Neuronal stem cell (in vitro differentiated cells): ENCODE measurements around the gene NTF3.

Experiments
- DNase-seq: peaks from one replicate; pipeline ENCODE4 v3.0.0-alpha.2; 2013; ENCODE audit warnings: low spot score
- H2AFZ ChIP-seq: one replicate; pipeline ENCODE4 v1.6.1; 2013; ENCODE audit warnings: mild to moderate bottlenecking, low read length, inconsistent platforms
- H2AK5ac ChIP-seq: 2 replicates; pipeline ENCODE4 v1.6.1; 2013; ENCODE audit warnings: low read depth, mild to moderate bottlenecking, inconsistent platforms, low read length, moderate library complexity, mixed read lengths
- H2BK120ac ChIP-seq: 2 replicates; pipeline ENCODE4 v1.6.1; 2013; ENCODE audit warnings: low read depth, mild to moderate bottlenecking, inconsistent platforms, low read length, moderate library complexity, mixed read lengths
- H2BK12ac ChIP-seq: one replicate; pipeline ENCODE4 v1.6.1; 2013; ENCODE audit warnings: low read length, inconsistent platforms
- H2BK15ac ChIP-seq: 2 replicates; pipeline ENCODE4 v1.6.1; 2013; ENCODE audit warnings: mild to moderate bottlenecking, low read length, inconsistent platforms, mixed read lengths
- H2BK5ac ChIP-seq: one replicate; pipeline ENCODE4 v1.6.1; 2013; ENCODE audit warnings: inconsistent platforms, mild to moderate bottlenecking, low read length, moderate library complexity
- H3K14ac ChIP-seq: one replicate; pipeline ENCODE4 v1.6.1; 2013; ENCODE audit warnings: low read length, inconsistent platforms
- H3K18ac ChIP-seq: 2 replicates; pipeline ENCODE4 v1.6.1; 2013; ENCODE audit warnings: low read length, inconsistent platforms
- H3K23ac ChIP-seq: 2 replicates; pipeline ENCODE4 v1.6.1; 2013; ENCODE audit warnings: low read depth, mild to moderate bottlenecking, mixed read lengths, low read length, inconsistent platforms; ENCODE audit not compliant: poor library complexity
- H3K27ac ChIP-seq: replicated peaks from 3 replicates; pipeline ENCODE4 v1.5.1; 2013; ENCODE audit warnings: low read length, inconsistent platforms
- H3K27me3 ChIP-seq, 3 experiments: 2 replicates each; pipeline ENCODE4 v1.6.1; 2013; ENCODE audit warnings: low read length in 3 of 3, mild to moderate bottlenecking in 2 of 3, inconsistent platforms in 1 of 3, low read depth in 1 of 3, mixed read lengths in 1 of 3, moderate library complexity in 1 of 3; ENCODE audit not compliant: control insufficient read depth in 3 of 3, insufficient read depth in 3 of 3
- H3K36me3 ChIP-seq, 2 donors: replicated peaks in 1 of 2; 2 replicates each; pipeline ENCODE4 v1.6.1; 2013; ENCODE audit warnings: low read length in 2 of 2; ENCODE audit not compliant: control insufficient read depth in 2 of 2, insufficient read depth in 2 of 2
- H3K4ac ChIP-seq: 2 replicates; pipeline ENCODE4 v1.6.1; 2013; ENCODE audit warnings: inconsistent platforms, mild to moderate bottlenecking, low read length, moderate library complexity
- H3K4me1 ChIP-seq, 2 donors: 1 replicate in 1 of 2; 2 replicates in 1 of 2; pipeline ENCODE4 v1.6.1; 2013; ENCODE audit warnings: low read length in 2 of 2, low read depth in 1 of 2; ENCODE audit not compliant: control insufficient read depth in 2 of 2, insufficient read depth in 1 of 2
- H3K4me2 ChIP-seq: one replicate; pipeline ENCODE4 v1.6.1; 2013; ENCODE audit warnings: mild to moderate bottlenecking, low read length, inconsistent platforms; ENCODE audit not compliant: insufficient read depth, poor library complexity, severe bottlenecking
- H3K4me3 ChIP-seq, 2 donors: 2 replicates each; pipeline ENCODE4 v1.5.1; 2013; ENCODE audit warnings: low read length in 2 of 2, mild to moderate bottlenecking in 2 of 2, inconsistent platforms in 1 of 2, moderate library complexity in 1 of 2
- H3K79me1 ChIP-seq: one replicate; pipeline ENCODE4 v1.6.1; 2013; ENCODE audit warnings: low read depth, mild to moderate bottlenecking, inconsistent platforms, low read length, moderate library complexity
- H3K9ac ChIP-seq: one replicate; pipeline ENCODE4 v1.6.1; 2013; ENCODE audit warnings: mild to moderate bottlenecking, low read depth, low read length, inconsistent platforms; ENCODE audit not compliant: poor library complexity
- H3K9me3 ChIP-seq, 2 donors: replicated peaks in 1 of 2; 2 replicates each; pipeline versions ENCODE3 to v1.6.1; 2013; ENCODE audit warnings: low read length in 2 of 2, mild to moderate bottlenecking in 2 of 2, inconsistent platforms in 1 of 2, low read depth in 1 of 2, mixed read lengths in 1 of 2, moderate library complexity in 1 of 2; ENCODE audit not compliant: control insufficient read depth in 2 of 2, insufficient read depth in 1 of 2
- H4K8ac ChIP-seq: one replicate; pipeline ENCODE4 v1.6.1; 2013; ENCODE audit warnings: low read depth, mild to moderate bottlenecking, inconsistent platforms, low read length, moderate library complexity
- H4K91ac ChIP-seq: one replicate; pipeline ENCODE4 v1.6.1; 2013; ENCODE audit warnings: low read length, low read depth, mild to moderate bottlenecking, inconsistent platforms; ENCODE audit not compliant: poor library complexity
- WGBS, 2 donors: extraction: QIAGEN DNeasy Blood & Tissue Kit; methylation state at CpG; one replicate each; pipeline ENCODE4 v1.1.7; 2013; ENCODE audit warnings: missing lambda C conversion rate in 2 of 2, mixed read lengths in 1 of 2; ENCODE audit not compliant: insufficient read length in 2 of 2, insufficient replicate concordance in 1 of 2; ENCODE audit errors: extremely low coverage in 2 of 2; 5-methylcytosine and 5-hydroxymethylcytosine counted together

Gene NTF3

DNA sequence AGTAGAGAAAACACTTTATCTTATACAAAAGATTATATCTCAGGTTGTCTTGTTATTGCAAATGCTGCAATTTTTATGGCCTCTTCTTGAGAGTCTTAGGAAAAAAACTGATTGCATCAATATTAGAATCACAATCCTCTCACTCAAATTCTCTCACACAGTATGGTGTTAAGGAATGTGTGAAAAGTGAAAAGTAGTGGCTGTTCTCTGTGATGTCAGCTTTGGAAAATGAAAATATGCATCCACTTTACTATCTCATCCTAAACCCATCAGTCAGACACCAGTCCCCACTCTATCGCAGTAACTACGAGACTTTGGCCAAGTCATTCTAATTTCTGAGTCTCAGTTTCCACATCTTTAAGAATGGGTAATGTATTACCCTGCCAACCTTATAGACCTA lies 32.6 kb upstream of the NTF3 start:
- no peak overlapping the region for H2BK15ac ChIP-seq
- no peak overlapping the region for H2BK120ac ChIP-seq
- no peaks in the 10 kb centered on the region for H3K4me1 ChIP-seq
- H3K4me3 ChIP-seq, result no peak overlapping the region
- H3K4me2 ChIP-seq, result no peak overlapping the region
- no peak overlapping the region for H2BK12ac ChIP-seq
- H2BK5ac ChIP-seq, result no peak overlapping the region
- H3K36me3 ChIP-seq, result no peaks in the 10 kb centered on the region
- no peak overlapping the region for H3K9ac ChIP-seq
- H2AK5ac ChIP-seq, result no peak overlapping the region
- DNase-seq, result no peak
- H3K14ac ChIP-seq, result no peak overlapping the region
- H4K8ac ChIP-seq, result no peak overlapping the region
- H3K9me3 ChIP-seq, result no peaks in the 10 kb centered on the region
- H3K27me3 ChIP-seq, result peaks cover 0 to 8% (median 0%) of the 10 kb centered on the region in 3 experiments
- no peak overlapping the region for H3K27ac ChIP-seq
- H2AFZ ChIP-seq, result no peak overlapping the region
- no peaks in the 10 kb centered on the region for H3K79me1 ChIP-seq
- no peak overlapping the region for H3K23ac ChIP-seq
- H3K18ac ChIP-seq, result no peak overlapping the region
- no peak overlapping the region for H4K91ac ChIP-seq
- WGBS, 2 donors, result no CpG with 5 or more reads among the region's 2 CpGs
- H3K4ac ChIP-seq, result no peak overlapping the region

DNA sequence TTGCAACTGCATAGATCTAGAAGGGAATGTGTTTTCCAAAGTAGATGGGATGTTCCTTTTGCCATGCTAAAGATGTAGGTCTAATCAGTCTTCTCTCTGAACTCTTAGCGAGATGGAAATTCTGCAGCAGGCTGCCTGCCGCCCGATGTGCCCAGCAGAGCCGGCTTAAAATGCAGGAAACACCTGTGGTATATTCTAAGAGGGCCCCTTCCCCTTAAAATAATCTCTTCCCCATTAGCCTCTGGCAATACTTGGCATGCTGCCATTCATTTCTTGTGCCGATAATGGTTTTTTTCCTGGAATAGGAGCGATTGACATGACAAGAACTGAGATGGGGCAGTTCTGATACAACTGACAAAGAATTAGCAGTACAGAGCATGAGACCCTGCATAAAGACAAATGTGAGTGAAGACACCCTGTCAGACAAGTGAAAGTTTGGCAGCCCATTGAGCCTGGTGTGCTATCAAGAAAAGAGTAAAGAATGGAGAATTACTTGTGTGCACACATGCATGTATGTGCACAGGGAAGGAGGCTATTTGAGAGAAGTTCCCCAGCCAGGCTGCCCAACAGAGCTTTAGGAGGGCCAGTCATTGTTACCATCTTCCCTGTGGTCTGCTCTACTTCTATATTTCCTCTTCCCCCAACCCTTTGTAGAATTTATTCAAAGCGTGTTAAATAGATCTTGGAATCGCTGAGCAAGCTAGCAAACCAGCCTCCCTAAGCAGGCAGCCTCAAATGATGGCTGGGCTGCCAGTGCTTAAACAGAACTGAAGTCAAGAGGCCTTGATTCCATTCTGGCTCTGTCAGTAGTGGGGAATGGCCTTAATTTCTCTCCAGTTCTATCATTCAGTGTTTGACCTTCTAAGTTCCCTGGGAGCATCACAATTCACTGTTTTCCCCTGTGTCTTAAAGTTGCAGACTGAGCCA lies 29.6 kb upstream of the NTF3 start:
- Histone ChIP-seq H3K27ac (no peak overlapping the region), H3K27me3 (peaks cover 0 to 8% (median 0%) of the 10 kb centered on the region in 3 experiments), H2AK5ac (no peak overlapping the region), H2BK15ac (no peak overlapping the region), H3K36me3 (no peaks in the 10 kb centered on the region), H3K4me1 (peaks cover 0 to 2% of the 10 kb centered on the region in 2 donors), H3K18ac (no peak overlapping the region), H3K23ac (no peak overlapping the region), H4K8ac (no peak overlapping the region), H3K4ac (no peak overlapping the region), H3K4me2 (no peak overlapping the region), H3K9ac (no peak overlapping the region), H3K4me3 (no peak overlapping the region), H2AFZ (no peak overlapping the region), H2BK5ac (no peak overlapping the region), H2BK12ac (no peak overlapping the region), H4K91ac (no peak overlapping the region), H3K9me3 (no peaks in the 10 kb centered on the region), H3K14ac (no peak overlapping the region), H3K79me1 (no peaks in the 10 kb centered on the region), H2BK120ac (no peak overlapping the region)
- WGBS, 2 donors, result no CpG with 5 or more reads among the region's 8 CpGs
- DNase-seq, result no peak

DNA sequence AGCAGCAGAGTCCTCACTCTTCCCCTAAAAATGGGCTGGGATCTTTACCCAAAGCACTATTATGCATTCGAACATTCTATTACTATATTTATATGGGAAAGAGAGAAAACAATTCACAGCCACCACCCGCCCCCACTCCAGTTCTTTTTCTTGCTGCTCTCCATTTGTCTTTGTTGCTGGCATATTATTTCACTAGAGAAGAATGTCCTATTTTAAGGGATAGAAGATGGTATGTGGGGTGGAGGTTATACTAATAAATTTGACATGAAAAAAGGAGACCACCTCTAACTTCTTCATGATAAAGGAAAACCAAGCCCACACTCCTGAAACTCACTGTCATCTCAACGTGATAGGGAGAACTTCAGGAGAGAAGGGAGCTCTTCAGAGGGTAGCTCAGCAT lies 28.5 kb upstream of the NTF3 start:
- H3K27me3 ChIP-seq, result peaks cover 0 to 8% (median 0%) of the 10 kb centered on the region in 3 experiments
- H3K4ac ChIP-seq, result no peak overlapping the region
- no peak overlapping the region for H3K4me2 ChIP-seq
- no peak overlapping the region for H2BK5ac ChIP-seq
- DNase-seq, result no peak
- H3K9ac ChIP-seq, result no peak overlapping the region
- no peak overlapping the region for H4K8ac ChIP-seq
- H3K14ac ChIP-seq, result no peak overlapping the region
- H2BK12ac ChIP-seq, result no peak overlapping the region
- no peak overlapping the region for H2BK15ac ChIP-seq
- H2AK5ac ChIP-seq, result no peak overlapping the region
- H2AFZ ChIP-seq, result no peak overlapping the region
- H4K91ac ChIP-seq, result no peak overlapping the region
- H2BK120ac ChIP-seq, result no peak overlapping the region
- H3K4me1 ChIP-seq, result peaks cover 0 to 3% of the 10 kb centered on the region in 2 donors
- no peaks in the 10 kb centered on the region for H3K36me3 ChIP-seq
- no CpG with 5 or more reads among the region's 3 CpGs for WGBS, 2 donors
- H3K4me3 ChIP-seq, result no peak overlapping the region
- no peak overlapping the region for H3K18ac ChIP-seq
- no peaks in the 10 kb centered on the region for H3K79me1 ChIP-seq
- no peak overlapping the region for H3K23ac ChIP-seq
- H3K9me3 ChIP-seq, result no peaks in the 10 kb centered on the region
- H3K27ac ChIP-seq, result no peak overlapping the region

DNA sequence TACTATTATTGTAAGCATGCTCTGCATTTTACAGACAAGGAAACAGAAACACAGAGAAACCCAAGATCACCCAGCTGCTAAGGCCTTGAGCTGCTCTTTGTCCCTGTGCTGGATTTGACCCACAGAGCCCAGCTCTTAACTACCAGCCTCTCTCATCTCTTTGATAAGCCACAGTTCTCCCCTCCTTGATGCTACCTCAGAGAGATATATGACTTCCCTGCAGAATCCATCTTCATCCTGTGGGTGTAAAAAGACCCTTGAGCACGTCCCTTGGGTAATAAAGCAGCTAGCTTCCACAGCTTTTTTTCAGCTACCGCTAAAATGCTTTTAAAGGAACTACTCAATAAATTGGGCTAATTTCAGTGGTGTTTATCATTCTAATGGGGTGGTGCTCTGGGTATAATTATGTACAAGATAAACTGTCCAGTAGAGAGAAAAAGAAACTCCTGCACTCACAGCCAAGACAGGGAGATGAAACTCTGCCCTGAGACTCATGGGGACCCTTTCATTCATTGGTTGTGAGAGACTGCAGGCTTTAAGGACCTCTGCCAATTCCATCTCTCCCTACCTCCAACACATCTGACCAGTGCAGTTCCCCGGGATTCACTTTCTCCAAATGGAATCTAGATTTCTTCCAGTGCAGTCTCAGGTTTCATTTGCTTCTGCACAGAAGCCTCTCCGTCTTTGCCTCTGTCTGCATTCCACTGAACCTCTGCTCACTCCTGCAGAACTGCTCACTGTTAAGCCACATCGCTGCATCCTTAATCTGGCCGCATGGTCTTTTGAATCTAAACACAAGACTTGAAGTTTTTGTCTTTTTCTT lies 24.7 kb upstream of the NTF3 start:
- WGBS, 2 donors, result no CpG with 5 or more reads among the region's 6 CpGs
- peak; percentile 1 for DNase-seq
- H3K4me3 ChIP-seq, result no peak overlapping the region

More for the DNA sequence above, 24.7 kb upstream of the NTF3 start:
- no peaks in the 10 kb centered on the region for H3K79me1 ChIP-seq
- H4K8ac ChIP-seq, result no peak overlapping the region
- no peaks in the 10 kb centered on the region for H3K9me3 ChIP-seq
- no peak overlapping the region for H2BK15ac ChIP-seq
- no peak overlapping the region for H2AFZ ChIP-seq
- peaks cover 0 to 3% of the 10 kb centered on the region in 2 donors for H3K4me1 ChIP-seq
- no peak overlapping the region for H4K91ac ChIP-seq
- H3K4me2 ChIP-seq, result no peak overlapping the region
- no peak overlapping the region for H3K9ac ChIP-seq
- H2BK5ac ChIP-seq, result no peak overlapping the region
- no peak overlapping the region for H3K4ac ChIP-seq
- H3K36me3 ChIP-seq, result no peaks in the 10 kb centered on the region
- no peak overlapping the region for H3K18ac ChIP-seq
- no peak overlapping the region for H3K14ac ChIP-seq
- H3K23ac ChIP-seq, result no peak overlapping the region
- H3K27ac ChIP-seq, result no peak overlapping the region
- H2AK5ac ChIP-seq, result no peak overlapping the region
- H2BK120ac ChIP-seq, result no peak overlapping the region
- no peak overlapping the region for H2BK12ac ChIP-seq
- peaks cover 0 to 6% (median 0%) of the 10 kb centered on the region in 3 experiments for H3K27me3 ChIP-seq
